GM21529 (cell line): Measurements from ENCODE around the gene TIMP3.

ENCODE experiments used
- ATAC-seq: cut with Tn5 transposase; IDR thresholded peaks from one replicate; pipeline ENCODE4 v1.9.1; 2021; ENCODE audit not compliant: unreplicated experiment

Gene TIMP3

DNA sequence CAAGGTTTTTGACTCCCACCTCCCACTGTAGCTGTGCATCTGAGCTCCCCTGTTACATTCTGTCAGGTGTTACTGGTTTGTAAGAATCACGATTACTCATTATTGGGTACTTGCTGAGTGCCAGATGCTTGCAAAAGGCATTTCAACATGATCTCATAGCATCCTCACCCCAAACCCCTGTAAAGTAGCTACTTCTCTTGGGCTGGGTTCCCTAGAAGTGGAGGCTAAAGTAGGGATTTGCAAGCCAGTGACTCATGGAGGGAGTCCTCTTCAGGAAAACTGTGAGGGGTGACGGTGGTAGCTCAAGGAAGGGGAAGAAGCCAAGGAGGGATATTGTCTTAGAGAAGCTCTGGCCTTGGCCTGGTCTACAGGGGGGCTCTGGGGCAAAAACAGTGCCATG lies 78.6 kb downstream of the TIMP3 start:
- ATAC-seq: no peak

- ATAC-seq: no peak
Observed at GRCh38 chr22:32880505-32880892, 79.0 kb downstream of the TIMP3 start.

GRCh38 chr22:32880893-32881596 lies 79.5 kb downstream of the TIMP3 start:
- no peak for ATAC-seq

GRCh38 chr22:32882360-32882755 lies 80.9 kb downstream of the TIMP3 start:
- no peak for ATAC-seq

DNA sequence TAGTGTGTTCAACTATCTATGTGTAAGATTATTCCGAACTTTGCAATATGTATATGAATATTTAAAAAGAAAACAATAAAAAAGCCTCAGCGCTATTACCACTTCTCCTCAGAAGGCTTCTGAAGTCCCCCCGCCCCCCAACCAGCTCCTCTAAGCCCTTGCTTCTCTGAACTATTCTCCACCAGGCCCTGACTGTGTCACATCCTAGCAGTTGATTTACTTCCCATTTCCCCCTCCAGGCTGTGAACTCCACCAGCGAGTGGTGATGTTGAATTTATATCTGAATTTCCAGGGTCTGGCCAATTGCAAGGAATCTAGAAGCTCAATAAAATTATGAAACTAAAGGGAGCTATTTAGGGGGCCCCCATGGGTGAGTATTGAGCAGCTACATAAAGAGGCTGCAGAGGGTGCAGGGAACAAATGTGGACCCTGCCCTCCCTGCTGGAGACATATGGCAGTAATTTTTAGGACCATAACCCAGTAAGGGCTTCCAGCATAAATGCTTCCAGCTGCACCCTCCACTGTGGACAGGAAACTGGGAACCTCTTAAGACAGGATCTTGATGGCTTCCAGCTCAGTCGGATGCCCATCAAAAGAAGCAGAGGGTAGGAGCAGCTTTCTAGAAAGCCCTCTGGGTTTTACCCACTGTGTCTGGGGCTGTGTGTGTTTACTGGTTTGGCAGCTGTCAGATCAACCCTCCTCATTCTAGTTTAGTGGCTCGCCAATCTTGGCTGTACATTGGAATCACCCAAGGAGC lies 81.4 kb downstream of the TIMP3 start:
- ATAC-seq: no peak

- ATAC-seq: no peak
Observed at GRCh38 chr22:32887324-32887980, 85.9 kb downstream of the TIMP3 start.

GRCh38 chr22:32888976-32889375 lies 87.5 kb downstream of the TIMP3 start:
- ATAC-seq: no peak

- no peak for ATAC-seq
Observed at GRCh38 chr22:32896891-32897290, 95.4 kb downstream of the TIMP3 start.

DNA sequence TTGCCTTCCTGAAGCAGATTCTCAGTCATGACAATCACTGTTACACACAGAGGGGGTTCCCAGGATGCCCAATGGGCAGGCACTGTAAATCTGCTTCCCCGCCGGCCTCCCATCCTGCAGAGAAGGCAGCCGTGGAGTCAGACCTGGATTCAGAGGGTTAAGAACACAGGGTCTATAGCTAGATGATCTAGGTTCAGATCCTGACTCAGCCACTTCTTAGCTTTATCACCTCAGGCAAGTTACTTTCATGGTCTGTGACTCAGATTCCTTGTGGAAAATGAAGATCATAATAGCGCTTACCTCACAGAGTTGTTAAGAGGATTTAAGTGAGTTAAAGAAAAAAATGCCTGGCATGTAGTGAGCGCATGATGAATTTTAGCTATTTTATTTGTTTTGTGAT lies 95.9 kb downstream of the TIMP3 start:
- ATAC-seq: no peak

GRCh38 chr22:32900886-32901635 lies 99.6 kb downstream of the TIMP3 start:
- ATAC-seq: no peak

GRCh38 chr22:32901925-32902324 lies 100.4 kb downstream of the TIMP3 start:
- no peak for ATAC-seq

DNA sequence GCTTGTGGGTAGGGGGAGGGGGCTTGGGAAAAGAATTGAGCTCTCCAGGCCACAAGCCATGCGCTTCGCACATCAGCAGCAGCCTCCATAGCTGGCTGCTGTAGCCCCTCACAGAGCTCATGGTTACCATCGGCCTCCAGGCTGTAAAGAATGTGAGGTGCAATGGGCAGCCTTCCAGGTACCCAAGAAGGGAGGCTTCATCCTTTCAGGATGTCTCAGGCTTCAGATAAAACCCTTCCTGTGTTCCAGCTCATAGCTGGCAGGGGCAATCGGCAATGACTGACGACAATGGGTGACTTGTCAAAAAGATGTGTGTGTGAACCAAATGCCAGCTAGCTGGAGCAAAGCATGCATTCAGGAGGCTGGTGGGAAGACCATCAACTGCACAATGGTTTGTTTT lies 102.0 kb downstream of the TIMP3 start:
- no peak for ATAC-seq

GRCh38 chr22:32904044-32904443 lies 102.5 kb downstream of the TIMP3 start:
- ATAC-seq: no peak

- no peak for ATAC-seq
Observed at GRCh38 chr22:32905400-32905799, 103.9 kb downstream of the TIMP3 start.

DNA sequence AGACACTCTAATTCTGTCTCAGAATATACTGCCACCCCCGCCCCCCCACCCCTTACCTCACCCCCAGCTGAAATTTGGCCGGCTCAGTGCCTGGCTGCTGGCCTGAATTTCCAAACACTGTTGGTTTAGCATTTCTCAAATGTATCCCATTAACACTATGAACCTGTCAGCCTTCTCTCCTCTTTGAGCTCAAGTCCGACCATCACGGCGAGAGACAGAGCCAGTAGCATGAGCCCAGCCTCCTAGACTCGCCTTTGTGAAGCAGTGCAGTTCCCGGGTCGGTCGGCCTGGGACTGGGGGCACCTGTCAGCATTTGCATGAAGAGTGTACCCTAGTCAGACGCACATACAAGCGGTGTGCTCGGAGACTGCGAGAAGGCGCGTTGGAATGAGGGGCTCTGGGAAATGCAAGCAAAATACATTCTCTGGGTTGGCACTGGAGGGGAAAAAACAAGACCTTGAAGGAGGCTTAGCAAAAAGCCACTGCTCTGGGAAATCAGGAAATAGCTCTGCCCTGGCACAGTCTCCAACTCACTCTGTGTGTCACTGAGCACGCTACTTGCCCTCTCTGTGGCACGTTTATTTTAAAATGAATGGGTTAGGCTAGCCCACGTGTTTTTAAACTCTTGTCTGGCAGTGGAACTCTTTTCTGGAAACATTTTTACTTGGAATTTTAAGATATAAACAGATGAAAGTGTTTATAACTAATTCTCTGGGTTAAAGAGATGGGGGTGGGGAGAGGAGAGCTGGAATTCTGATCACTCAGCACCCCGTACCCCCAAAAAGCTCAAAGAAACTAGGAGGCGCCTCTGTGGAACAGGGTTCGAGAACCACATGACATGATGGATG lies 108.3 kb downstream of the TIMP3 start:
- ATAC-seq: no peak

DNA sequence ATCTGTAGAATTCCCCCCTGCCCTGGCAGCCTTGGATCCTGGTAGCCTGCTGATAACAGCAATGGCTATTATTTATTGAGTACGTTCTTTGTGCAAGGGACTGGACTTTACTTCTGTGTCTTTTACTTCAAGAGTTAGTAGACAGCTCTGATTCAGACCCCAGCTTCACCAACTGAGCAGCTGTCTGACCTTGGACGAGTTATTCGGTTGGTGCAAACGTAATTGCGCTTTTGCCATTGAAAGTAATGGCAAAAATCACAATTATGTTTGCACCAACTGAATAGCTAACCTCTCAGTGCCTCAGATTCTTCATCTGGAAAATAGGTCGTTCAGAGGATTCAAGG lies 108.9 kb downstream of the TIMP3 start:
- ATAC-seq: no peak

DNA sequence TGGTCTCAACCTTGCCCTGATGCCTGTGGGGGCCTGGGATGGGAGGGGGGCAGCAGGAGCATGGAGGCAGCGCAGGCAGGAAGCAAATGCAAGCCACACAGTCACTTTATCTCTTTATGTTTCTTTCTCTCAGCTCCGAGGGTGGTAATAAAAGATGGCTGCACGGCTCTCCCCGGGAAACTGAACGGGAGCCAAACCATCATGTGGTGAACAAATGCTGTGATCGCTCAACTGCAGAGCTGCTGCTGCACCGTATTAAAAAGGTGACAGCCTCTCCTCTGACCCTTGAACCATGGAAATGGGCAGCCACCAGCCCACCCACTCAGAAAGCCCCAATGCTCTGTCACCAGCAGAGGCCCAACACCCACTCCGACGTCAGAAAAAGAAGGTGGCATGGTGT lies 110.0 kb downstream of the TIMP3 start:
- no peak for ATAC-seq
